Stimulated activated CD4-positive, alpha-beta T cell treated with anti-CD3 and anti-CD28 coated beads, Interleukin-4, amount 100 ng/mL, for 48 hours (primary cell): ENCODE measurements around the gene METAP1D.
A peak's percentile ranks its signal among the peaks of the same experiment; 100 is the strongest.
"Not testable (repeated sequence)": the region's sequence is repeated elsewhere in the genome, so short reads cannot be mapped to it uniquely, and the experiment has no call there.

Experiments
- DNase-seq, 2 donors: peaks; one replicate each; pipeline ENCODE4 v3.0.0-alpha.2; 2020; ENCODE audit warnings: low read depth in 2 of 2

The METAP1D gene

GRCh38 chr2:172102391-172103359, 102.9 kb downstream of the METAP1D start, which contains the start of gene DLX2:
Gene DLX2, minus strand, starts transcription at chr2:172102900. Its CDS starts 362 bp downstream, at chr2:172102538.
- DNase-seq, result peak; percentile 67 to 74

DNA sequence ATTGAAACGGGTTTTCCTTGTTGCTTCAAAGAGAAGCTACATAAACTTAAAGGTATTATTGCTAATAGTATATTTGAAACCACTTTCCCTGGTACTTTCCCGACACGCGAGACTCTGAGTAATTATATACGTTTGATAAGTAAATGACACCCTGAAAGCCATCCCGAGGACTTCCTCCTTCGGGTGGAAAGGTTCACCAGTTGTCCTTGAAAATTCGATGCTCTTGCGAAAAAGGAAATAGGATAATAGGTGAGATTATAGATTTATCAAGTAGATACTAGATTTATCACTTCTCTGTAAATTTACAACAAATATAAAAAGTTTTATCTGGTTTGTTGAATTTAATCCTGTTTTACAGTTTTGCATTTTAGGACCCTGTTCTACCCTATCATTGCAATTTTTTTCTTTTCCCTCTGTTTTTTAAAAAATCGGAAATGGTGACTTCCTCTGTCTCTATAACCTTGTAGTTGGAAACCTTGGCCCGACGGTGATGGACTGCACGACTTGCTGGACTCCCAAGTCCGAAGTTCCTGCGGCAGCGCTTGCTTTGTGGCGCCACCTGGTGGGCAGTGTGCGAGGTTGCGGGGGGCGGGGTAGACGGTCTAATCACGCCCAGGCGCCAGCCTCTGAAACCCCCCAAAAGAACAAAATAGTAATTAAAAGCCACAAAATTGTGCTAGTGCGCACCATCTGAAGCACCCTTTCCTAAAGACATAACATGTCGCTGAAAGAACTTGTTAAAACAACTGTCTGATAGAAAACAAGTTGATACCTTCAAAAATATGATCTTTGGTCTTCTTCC, 103.9 kb downstream of the METAP1D start:
- peak; percentile 62 to 64 for DNase-seq

- DNase-seq, result no peak
Observed at GRCh38 chr2:172105471-172106107, 105.8 kb downstream of the METAP1D start.

DNA sequence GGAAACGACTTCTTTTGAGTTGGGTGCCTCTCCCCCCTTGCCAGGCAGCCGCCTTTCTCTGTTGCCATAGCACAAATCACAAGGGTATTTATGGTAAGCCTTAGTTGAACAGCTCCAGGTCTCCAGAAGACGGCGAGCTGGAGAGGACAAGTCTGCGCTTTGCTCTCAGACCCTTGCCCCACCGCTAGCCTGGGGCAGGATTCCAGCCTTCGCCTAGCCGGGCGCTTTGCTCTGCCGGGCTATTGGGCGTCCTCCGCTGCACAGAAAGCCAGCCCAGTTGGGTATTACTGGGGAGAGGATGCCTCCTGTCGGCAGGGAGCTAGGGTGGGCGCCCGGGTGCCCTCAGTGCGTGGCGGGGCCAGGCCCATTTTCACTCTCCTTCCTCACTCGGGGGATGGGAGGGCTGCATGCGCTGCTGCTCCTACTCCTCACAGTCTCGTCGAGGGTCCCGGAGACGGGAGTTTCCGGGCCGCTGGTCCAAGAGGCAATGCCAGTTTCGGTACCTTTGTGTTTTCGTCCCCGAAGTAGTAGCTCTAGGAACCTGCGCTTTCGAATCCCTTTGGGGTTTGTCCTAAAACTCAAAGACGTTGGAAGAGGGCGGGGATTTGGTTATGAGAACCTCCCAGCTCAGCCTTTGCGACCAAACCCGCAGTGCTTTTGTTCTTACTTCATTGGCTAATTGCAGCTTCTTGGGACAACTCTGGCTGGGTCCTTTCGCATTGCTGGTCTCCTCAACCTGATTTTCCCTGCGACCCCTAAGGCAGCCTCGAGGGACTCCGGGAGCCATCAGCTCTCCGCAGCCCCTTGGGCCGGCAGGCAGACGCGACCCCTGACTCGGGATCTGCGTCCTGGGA, 106.6 kb downstream of the METAP1D start:
- no peak for DNase-seq

GRCh38 chr2:172107690-172108586, 108.2 kb downstream of the METAP1D start:
- DNase-seq, result no peak

DNA sequence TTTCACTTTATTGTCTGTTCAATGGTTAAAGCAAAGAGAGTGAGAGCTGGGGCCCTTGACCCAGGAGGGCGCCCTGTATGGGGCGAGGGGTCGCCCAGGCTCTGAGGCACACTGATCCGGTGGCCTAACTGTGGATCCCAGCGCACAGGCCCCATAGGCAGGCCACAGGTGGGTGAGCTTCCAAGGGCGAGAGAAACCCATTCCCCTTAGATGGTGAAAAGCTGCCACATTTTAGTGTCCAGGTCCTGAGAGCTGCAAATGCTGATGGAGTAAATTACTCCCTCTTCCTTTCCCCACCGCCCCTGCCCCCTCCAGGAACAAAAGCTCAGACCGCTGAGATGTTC, 108.8 kb downstream of the METAP1D start:
- DNase-seq, result no peak

GRCh38 chr2:172109256-172109987, 109.7 kb downstream of the METAP1D start:
- DNase-seq, result no peak

DNA sequence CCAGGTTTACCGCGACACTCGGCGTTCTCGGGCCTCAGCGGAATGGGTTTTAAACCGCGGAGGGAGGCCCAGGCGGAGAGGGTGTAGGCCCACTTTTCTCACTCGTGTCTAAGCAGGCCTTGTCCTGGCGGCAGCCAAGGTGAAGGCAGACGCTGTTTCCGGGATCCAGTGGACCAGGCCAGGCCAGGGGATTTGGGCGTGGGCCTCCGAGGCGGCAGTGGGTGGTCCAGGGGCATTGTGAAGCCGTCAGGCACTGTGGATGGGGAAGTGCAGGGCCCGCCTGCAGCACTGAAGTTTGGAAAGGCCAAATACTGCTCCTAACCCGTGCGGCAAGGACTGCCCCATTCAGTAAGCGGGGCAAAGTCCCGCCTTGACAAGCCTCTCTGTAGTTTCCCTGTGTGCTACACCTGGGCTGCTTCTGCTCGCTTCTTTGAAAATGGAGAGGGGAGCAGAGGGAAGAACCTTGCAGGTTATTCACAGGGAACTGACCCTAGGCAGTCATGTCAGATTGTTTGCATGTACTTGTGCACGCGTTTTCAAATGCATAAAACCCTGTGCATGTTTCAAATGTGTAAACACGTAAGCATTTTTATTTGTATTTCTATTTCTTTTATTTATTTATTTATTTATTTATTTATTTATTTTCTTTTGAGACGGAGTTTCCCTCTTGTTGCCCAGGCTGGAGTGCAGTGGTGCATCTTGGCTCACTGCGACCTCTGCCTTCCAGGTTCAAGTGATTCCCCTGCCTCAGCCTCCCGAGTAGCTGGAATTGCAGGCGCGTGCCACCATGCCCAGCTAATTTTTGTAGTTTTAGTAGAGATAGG, 110.4 kb downstream of the METAP1D start:
- no peak for DNase-seq

- no peak for DNase-seq
Observed at GRCh38 chr2:172113617-172114016, 113.9 kb downstream of the METAP1D start.

DNA sequence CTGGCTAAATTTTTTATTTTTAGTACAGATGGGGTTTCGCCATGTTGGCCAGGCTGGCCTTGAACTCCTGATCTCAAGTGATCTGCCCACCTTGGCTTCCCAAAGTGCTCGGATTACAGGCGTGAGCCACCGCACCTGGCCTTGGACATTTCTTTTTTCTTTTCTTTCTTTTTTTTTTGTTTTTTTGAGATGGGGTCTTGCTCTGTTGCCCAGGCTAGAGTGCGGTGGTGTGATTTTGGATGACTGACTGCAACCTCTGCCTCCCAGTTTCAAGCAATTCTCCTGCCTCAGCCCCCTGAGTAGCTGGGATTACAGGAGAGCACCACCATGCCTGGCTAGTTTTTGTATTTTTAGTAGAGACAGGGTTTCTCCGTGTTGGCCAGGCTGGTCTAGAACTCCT, 114.4 kb downstream of the METAP1D start:
- not testable (repeated sequence) for DNase-seq

- no peak for DNase-seq
Observed at GRCh38 chr2:172114579-172114978, 114.8 kb downstream of the METAP1D start.

- no peak for DNase-seq
Observed at GRCh38 chr2:172116107-172116506, 116.4 kb downstream of the METAP1D start.

- DNase-seq, result no peak
Observed at GRCh38 chr2:172119089-172119488, 119.3 kb downstream of the METAP1D start.

- no peak for DNase-seq
Observed at GRCh38 chr2:172120118-172120517, 120.4 kb downstream of the METAP1D start.

DNA sequence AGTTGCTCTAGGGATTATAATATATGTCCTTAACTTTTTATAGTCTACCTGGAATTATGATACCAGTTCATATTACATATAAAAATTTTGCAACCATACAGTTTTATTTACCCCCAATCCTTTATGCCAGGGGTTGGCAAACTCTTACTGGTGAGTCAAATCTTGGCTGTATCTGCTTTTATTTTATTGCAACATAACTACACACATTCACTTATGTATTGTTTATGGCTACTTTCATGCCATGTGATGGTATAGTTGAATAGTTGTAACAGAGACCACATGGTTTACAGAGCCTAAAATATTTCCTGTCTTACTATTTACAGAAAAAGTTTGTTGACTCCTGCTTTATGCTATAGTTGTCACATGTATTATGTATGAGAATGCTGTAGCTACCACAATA, 128.7 kb downstream of the METAP1D start:
- DNase-seq, result no peak

DNA sequence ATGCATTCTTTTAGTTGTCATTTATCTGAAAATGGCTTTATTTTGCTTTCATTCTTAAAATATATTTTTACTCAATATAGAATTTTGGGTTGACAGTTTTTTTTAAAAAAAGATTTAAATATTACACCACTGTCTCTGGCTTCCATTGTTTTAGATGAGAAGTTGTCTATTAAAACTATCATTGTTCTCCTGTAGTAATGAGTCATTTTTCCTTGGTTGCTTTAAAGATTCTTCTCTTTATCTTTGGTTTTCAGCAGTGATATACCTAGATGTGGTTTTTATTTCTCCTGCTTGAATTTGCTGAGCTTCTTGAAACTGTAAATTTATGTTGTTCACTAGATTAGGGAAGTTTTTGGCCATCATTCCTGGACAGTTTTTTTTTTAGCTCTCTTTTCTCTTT, 129.7 kb downstream of the METAP1D start:
- DNase-seq, result no peak
